GM19467 (cell line): ENCODE data around the gene GTF2A2.

ENCODE experiments used
- ATAC-seq: cut with Tn5 transposase; IDR thresholded peaks from one replicate; pipeline ENCODE4 v1.9.1; 2021; ENCODE audit warnings: mild to moderate bottlenecking, moderate library complexity; ENCODE audit not compliant: unreplicated experiment

The GTF2A2 gene

DNA sequence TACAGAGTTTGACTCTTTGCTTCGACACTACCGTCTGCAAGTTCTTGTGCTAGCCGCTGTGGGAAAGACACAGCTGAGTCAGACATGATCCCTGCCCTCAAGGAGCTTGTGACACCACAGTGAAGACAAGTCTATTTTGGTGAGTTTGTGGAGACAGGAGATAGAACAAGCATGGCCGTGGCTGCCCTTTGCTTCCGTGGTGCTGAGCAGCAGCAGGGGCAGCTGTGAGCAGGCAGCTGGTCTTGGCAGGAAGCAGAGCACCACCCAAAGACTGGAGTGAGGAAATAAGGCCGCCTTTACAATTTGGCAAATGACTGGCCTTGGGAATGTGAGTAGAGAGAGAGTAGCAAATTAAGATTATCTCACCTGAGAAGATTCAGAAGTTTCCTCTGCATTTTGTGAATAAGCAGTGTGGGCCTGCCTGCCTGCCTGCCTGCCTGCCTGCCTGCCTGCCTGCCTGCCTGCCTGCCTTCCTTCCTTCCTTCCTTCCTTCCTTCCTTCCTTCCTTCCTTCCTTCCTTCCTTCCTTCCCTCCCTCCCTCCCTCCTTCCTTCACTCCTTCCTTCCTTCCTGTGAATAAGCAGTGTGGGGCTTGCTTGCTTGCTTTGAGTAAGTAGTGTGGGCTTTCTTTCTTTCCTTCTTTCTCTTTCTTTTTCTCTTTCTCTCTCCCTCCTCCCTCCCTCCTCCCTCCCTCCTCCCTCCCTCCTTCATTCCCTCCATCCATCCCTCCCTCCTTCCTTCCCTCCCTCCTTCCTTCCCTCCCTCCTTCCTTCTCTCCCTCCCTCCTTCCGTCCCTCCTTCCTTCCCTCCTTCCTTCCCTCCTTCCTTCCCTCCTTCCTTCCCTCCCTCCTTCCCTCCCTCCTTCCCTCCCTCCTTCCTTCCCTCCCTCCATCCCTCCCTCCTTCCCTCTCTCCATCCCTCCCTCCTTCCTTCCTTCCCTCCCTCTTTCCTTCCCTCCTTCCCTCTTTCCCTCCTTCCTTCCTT, 47.3 kb downstream of the GTF2A2 start:
- no peak for ATAC-seq

DNA sequence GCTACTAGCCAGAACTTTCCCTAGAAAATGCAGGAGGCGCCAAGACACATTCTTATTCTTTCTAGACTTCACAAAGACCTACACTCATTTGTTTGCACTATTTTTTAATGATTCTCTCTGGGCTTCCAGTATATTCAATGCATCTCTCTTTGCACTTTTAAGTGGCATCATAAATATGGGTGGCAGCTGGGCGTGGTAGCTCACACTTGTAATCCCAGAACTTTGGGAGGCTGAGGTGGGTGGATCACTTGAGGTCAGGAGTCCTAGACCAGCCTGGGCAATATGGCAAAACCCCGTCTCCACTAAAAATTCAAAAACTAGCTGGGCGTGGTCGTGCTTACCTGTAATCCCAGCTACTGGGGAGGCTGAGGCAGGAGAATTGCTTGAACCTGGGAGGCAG, 51.3 kb downstream of the GTF2A2 start:
- ATAC-seq = no peak

DNA sequence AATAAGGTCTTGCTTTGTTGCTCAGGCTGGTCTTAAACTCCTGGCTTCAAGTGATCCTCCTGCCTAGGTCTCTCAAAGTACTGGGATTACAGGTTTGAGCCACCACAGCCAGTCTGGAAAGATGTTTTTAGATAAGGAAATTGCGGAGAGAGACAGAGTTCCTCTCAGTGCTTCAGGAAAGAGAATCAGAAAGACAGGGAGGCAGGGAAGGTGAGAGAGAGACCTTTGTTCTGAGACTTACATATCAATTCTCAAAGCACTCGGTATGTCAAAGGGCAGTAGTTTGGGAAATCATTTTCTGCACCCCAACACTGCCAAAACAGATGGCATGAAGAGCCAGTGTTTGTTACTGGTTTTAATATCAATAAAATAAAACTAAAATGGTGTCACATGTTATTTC, 58.9 kb downstream of the GTF2A2 start:
- no peak for ATAC-seq

DNA sequence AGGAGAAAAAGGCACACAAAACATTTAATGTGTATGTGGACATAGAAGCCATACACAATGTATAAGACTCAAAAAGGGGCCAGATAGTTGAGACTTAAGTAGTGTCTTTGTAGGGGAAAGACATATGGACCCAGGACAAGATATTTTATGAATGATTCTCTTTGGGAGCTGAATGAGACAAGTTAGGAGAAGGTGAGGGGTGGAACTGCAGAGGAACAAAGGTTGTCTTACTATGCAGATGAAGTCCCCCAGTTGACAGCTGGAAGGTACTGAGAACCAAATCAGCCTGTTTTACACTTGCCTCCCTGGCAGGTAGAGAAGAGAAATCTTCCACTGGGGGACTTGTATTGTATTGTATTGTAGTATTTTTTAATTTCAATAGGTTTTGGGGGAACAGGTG, 60.7 kb downstream of the GTF2A2 start:
- no peak for ATAC-seq

DNA sequence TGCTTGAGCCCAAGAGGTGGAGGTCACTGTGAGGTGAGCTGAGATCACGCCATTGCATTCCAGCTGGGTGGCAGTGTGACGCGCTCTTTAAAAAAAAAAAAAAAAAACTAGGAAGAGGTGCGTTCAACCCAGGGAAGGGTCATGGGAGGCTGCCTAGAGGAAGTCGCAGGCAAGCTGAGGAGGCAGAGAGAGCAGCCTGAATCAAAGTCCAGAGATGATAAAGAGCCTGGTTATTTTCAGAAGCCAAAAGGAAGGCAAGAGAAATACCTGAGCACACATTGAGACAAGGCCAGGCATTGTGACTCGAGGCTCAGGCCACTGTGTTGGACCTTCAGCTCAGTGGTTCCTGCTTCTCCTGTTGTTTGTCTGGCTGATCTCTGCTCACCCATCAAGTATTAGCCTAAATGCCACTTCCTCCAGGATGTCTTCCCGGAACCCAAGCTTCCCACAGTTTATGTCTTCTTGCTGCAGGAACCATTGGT, 61.8 kb downstream of the GTF2A2 start:
- no peak for ATAC-seq

DNA sequence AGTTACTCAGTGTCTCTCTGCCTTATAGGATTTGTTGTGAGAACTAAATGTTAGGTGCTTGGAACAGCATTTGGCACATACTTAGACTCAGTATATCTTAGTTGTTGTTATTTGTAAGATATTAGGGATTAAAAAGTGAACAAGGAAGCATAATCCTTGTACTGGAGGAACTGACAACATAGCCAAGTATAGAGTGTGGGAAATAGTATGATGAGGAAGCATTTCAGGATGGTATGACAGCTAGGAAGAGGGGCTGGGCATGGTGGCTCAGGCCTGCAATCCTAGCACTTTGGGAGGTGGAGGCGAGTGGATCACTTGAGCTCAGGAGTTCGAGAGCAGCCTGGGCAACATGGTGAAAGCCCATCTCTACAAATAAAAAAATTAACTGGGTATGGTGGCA, 62.3 kb downstream of the GTF2A2 start:
- ATAC-seq = no peak

DNA sequence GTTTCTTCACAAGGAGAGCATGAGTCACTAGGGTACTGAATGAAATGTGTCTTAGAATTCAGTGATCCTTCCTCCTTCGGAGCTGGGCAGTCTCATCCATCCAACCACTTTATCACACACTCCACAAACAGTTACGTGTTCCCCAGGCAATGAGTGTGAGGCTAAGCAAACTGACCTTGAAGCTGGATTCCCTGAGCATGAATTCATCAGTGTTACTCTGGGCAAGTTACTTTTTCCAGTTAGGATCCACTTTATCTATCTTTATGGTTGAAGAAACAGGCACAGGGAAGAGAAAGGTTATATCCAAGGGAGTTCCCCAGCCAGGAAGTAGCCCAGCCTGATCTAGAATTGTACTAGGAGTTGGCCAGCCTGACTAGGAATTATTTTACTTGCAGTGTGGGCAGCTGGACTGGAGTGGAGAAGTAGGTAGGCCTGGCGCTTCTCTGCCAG, 62.8 kb downstream of the GTF2A2 start:
- no peak for ATAC-seq

DNA sequence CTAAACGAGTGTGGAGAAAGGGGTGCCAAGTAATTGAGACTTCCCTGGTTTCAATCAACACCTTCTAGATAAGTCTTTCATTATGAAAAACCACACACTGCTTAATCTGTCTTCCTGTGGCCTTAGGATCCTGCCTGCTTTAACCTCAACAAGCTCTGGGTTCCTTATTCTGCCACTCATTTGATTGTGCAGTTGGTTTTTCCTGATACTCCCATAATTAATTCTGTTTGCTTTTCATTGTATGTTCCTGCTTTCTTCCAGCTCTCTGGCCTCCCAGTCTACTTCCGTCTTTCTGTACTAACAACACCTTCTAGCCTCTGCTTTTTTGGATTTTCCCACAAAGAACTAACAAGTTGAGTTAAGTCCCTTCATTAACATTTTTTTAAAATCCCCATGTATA, 66.0 kb downstream of the GTF2A2 start:
- ATAC-seq = no peak

DNA sequence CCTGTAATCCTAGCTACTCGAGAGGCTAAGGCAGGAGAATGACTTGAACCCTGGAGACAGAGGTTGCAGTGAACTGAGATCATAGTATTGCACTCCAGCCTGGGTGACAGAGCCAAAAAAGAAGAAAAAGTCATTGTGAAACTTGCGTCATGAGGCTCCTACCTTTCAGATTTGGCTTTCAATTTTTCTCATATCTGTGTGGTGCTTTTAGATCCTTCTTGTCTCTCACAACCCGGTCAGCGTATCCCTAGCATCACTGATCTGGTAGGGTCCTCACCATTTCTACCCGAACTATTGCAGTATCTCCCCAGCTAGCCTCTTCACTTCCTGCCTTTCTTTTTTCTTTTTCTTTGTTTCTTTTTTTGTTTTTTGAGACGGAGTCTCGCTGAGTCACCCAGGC, 67.3 kb downstream of the GTF2A2 start:
- no peak for ATAC-seq
